Gastroesophageal sphincter (tissue), 4 donors: ENCODE measurements around the gene CRKL. TPM values are rescaled to one million over a fixed set of nuclear protein-coding genes. Genes with fewer than 3 reads are reported as not detected.

Experiments
- ATAC-seq: fragments of 150-250 bp; one replicate; pipeline ENCODE4 v1.9.1; 2016; ENCODE audit warnings: mild to moderate bottlenecking, moderate library complexity
- H3K27ac ChIP-seq, 4 donors: fragments of 200-600 bp; sonication (generic) in 3 of 4; 1 replicate in 3 of 4; 2 replicates in 1 of 4; pipeline ENCODE4 v1.5.1; 2016 to 2019
- H3K27me3 ChIP-seq: fragments of 200-600 bp; sonication (generic); one replicate; pipeline ENCODE4 v1.5.1; 2019
- H3K36me3 ChIP-seq, 2 donors: fragments of 200-600 bp; sonication (generic); one replicate each; pipeline ENCODE4 v1.5.1; 2019; ENCODE audit warnings: control low read depth in 1 of 2
- H3K4me1 ChIP-seq, 3 donors: fragments of 200-600 bp; sonication (generic); 1 replicate in 2 of 3; 2 replicates in 1 of 3; pipeline ENCODE4 v1.5.1; 2016 to 2019; ENCODE audit warnings: control low read depth in 2 of 3
- H3K4me3 ChIP-seq, 2 donors: fragments of 200-600 bp; sonication (generic); one replicate each; pipeline ENCODE4 v1.5.1; 2019; ENCODE audit warnings: mild to moderate bottlenecking in 1 of 2, moderate library complexity in 1 of 2
- H3K9me3 ChIP-seq, 3 donors: fragments of 200-600 bp; sonication (generic); one replicate each; pipeline ENCODE4 v1.5.1; 2017 to 2019; ENCODE audit warnings: control low read depth in 2 of 3
- CTCF ChIP-seq, 4 experiments: fragments of 200-600 bp in 2 of 4; fragments of 450-650 bp in 2 of 4; sonication (generic) in 1 of 4; IDR thresholded peaks; one replicate each; pipeline ENCODE4 v1.5.1; 2017 to 2019; ENCODE audit warnings: antibody characterized with exemption in 4 of 4, mild to moderate bottlenecking in 2 of 4, moderate library complexity in 2 of 4
- EP300 ChIP-seq: sonication (generic); formaldehyde crosslinking; IDR thresholded peaks from one replicate; pipeline ENCODE4 v1.6.1; 2017; ENCODE audit warnings: antibody characterized with exemption, mild to moderate bottlenecking
- POLR2A ChIP-seq, 2 donors: fragments of 450-650 bp; IDR thresholded peaks; one replicate each; pipeline ENCODE4 v1.6.1; 2017; ENCODE audit warnings: antibody characterized with exemption in 2 of 2, mild to moderate bottlenecking in 2 of 2, moderate library complexity in 1 of 2
- POLR2AphosphoS5 ChIP-seq: sonication (generic); formaldehyde crosslinking; IDR thresholded peaks from one replicate; pipeline ENCODE4 v1.6.1; 2017; ENCODE audit warnings: antibody characterized with exemption
- WGBS, 2 donors: methylation state at CpG; one replicate each; pipeline ENCODE4 v1.1.5; 2018; ENCODE audit warnings: low coverage in 1 of 2; 5-methylcytosine and 5-hydroxymethylcytosine counted together
- total RNA-seq, 4 donors: library from RNA; depleted of rRNA; stranded (reverse); fragments of >200 nt; gene quantifications; one replicate each; pipeline ENCODE4 v1.1.0, GENCODE V29; 2016

The CRKL gene
- total RNA-seq, 4 donors from 2014 or later, result 42.5 to 55.8 (median 46.0) TPM

- TF ChIP-seq EP300 (no peak), POLR2AphosphoS5 (peak; percentile 79), POLR2A (IDR thresholded peaks at IDR 0.05) (peak; percentile 81 to 89), CTCF (IDR thresholded peaks at IDR 0.05) (peak in 1 of 4 experiments; percentile 2)
- peak within 1 kb of the TSS; percentile 93 to 98 (median 96) for H3K27ac ChIP-seq
- no peaks in the 10 kb centered on the region for H3K27me3 ChIP-seq
- H3K36me3 ChIP-seq, result peaks cover 0 to 37% of the 10 kb centered on the region in 2 donors
- peak within 1 kb of the TSS; percentile 74 to 75 for H3K4me3 ChIP-seq
- ATAC-seq, result peak; percentile 97
- peaks cover 0 to 51% (median 25%) of the 10 kb centered on the region in 3 donors for H3K4me1 ChIP-seq
- no peaks in the 10 kb centered on the region for H3K9me3 ChIP-seq
- WGBS, 2 donors, result no CpG with 5 or more reads among the region's 83 CpGs
Observed at GRCh38 chr22:21001601-21002325, 84.6 kb downstream of the CRKL start, which contains the start of gene THAP7. TSS of gene THAP7 (minus strand) at chr22:21002118. CDS start at chr22:21001911, 207 bp downstream.

Other genes starting within 250 kb of the CRKL start
- gene SERPIND1, start 143.3 kb upstream of the CRKL start, total RNA-seq, result under 1 TPM in 1 of 4 donors, not detected in 3; 0.15 TPM
- gene PI4KA, start 58.6 kb upstream of the CRKL start, total RNA-seq, result 100 to 1,000 TPM in 2 of 4 donors, 10 to 100 TPM in 2; 45.7 to 113 (median 87.5) TPM
- gene SNAP29, start 58.4 kb upstream of the CRKL start, total RNA-seq, result 10 to 100 TPM; 22.1 to 33.8 (median 27.1) TPM
- 1 to 10 TPM in 2 of 4 donors, under 1 TPM in 1, not detected in 1; 0.27 to 3.2 (median 2.0) TPM for gene AIFM3, start 49.8 kb downstream of the CRKL start, total RNA-seq
- gene LZTR1, start 64.9 kb downstream of the CRKL start, total RNA-seq, result 10 to 100 TPM; 45.4 to 63.0 (median 53.4) TPM
- gene THAP7, start 84.7 kb downstream of the CRKL start, total RNA-seq, result 10 to 100 TPM; 38.5 to 49.0 (median 42.5) TPM
- gene P2RX6, start 97.8 kb downstream of the CRKL start, total RNA-seq, result under 1 TPM in 3 of 4 donors, not detected in 1; 0.35 to 0.47 (median 0.40) TPM
- gene SLC7A4, start 115.2 kb downstream of the CRKL start, total RNA-seq, result 1 to 10 TPM in 1 of 4 donors, under 1 TPM in 3; 0.23 to 1.2 (median 0.37) TPM
- gene LRRC74B, start 128.5 kb downstream of the CRKL start, total RNA-seq, result not detected